Thyroid gland (tissue), 4 donors: Measurements from ENCODE around the gene SH3BGRL3.

Source experiments
- CTCF ChIP-seq, 6 experiments: fragments of 200-600 bp in 3 of 6; fragments of 450-650 bp in 3 of 6; sonication (generic) in 3 of 6; IDR thresholded peaks; one replicate each; pipeline ENCODE4 v1.5.1; 2016 to 2019; ENCODE audit warnings: antibody characterized with exemption in 6 of 6, mild to moderate bottlenecking in 2 of 6, inconsistent platforms in 1 of 6, moderate library complexity in 1 of 6
- POLR2A ChIP-seq, 2 donors: fragments of 450-650 bp; IDR thresholded peaks; one replicate each; pipeline ENCODE4 v1.6.1; 2017; ENCODE audit warnings: antibody characterized with exemption in 2 of 2, mild to moderate bottlenecking in 2 of 2, moderate library complexity in 1 of 2

DNA sequence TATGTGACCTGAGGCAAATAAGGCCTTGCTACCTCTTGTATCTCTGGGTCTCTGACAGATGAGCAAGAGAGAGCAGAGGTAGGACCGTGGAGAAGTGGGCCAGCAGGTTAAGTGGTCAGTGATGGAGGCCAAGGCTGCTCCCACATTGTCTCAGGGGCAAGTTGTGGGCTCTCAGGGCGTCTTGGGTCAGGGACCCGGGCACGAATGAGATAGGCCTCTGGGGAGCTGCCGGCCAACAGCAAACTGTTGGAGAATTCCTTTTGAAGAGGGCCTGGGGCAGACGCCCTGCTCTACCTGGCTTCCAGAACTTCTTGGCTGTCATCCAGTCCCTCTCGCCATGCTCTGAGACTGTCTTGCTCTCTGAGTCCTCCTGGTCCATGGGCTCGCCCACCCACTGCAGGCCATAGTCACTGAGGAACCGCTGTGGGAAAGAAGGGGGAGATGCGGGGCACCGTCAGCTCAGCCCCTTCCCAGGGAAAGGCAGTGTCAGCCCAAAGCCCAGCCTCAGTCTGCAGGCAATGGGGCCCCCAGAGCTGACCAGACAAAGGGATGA lies 14.1 kb downstream of the SH3BGRL3 start:
- no peak for TF ChIP-seq CTCF (IDR thresholded peaks at IDR 0.05)
- TF ChIP-seq POLR2A (IDR thresholded peaks at IDR 0.05) = no peak
